GM19238 (cell line): Measurements from ENCODE around the gene GLI1.
"Not testable (repeated sequence)": the region's sequence is repeated elsewhere in the genome, so short reads cannot be mapped to it uniquely, and the experiment has no call there.

Source experiments
- DNase-seq: peaks from one replicate; pipeline ENCODE4 v3.0.0; 2011; ENCODE audit warnings: low spot score; ENCODE audit not compliant: insufficient read length

GLI1 gene

DNA sequence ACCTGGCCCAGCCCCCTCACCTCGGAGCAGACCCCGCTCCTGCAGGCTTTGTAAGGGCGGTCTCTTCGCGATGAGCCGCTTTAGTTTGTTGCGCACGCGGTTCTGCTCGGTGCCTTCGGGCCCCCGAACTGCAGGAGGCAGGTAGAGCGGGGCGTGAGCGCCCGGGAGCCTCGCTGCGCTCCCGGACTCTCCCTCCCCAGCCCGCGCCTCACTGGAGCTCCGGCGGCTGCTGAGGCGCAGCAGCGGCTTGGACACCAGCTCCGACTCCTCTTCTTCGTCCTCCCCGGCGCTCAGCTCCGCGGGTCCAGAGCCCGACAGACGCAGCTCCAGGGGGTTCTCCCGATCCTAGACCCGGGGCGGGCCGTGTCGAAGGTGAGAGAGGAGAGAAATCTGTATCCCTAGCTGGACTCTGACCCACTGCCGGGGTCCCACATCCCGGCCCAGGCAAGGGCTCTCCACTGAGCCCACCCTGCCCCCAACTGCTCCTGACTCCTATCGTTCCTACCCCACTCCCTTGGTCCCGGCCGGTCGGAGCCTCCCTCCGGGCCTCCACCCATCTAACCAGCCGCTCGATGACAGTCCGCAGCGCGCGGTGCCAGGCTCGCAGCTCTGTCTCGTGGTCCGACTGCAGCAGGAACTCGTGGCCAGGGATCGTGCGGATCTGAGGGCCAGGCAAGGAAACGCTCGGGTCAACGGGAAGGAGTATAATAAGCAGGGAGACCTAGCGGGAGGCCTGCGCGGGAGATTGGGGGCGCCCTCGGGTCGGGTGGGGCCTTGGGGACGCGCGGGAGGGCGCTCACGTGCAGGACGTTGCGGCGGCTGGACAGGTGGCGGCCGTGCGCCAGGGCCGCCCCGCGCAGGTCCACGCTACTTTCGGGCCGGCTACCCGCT lies 15.9 kb downstream of the GLI1 start:
- DNase-seq: no peak

DNA sequence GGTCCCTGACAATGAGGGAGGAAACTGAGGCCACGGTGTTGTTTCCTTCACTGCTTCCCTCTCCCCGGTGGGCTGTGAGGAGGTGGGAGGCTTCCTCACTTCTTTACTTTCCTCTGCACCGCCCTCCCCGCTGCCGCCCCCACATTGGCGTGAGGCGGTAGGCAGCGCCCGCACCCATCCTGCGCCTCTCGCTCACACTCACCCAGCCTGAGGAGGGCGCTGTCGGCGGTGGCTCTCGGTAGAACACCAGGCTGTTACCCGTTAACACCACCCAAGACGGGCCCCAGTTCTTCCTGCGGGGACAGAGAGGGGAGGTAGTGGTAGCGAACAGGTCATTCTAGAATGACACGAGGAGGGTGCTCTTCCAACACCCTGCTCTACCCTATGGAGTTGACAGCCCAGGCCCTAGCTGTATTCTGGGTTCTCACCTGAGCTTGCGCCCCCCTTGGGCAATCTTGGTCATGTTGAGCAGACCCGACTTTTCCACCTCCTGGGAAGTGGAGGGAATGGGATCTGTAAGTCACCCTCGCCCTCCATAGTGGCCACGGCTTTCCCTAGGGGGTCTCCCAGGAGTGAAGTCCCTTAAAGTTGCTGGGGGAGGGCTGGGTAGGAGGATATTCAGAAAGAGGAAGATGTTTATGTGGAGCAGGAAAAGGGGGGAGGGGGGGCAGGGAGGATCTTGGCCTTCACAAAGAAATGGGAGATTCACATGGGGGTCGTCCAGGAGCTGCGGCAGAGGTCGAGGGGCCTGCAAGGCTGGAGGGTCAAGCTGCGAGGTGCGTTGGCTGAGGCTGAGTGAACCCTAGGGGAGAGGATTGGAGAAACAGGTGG lies 16.8 kb downstream of the GLI1 start:
- DNase-seq: peak; percentile 71

DNA sequence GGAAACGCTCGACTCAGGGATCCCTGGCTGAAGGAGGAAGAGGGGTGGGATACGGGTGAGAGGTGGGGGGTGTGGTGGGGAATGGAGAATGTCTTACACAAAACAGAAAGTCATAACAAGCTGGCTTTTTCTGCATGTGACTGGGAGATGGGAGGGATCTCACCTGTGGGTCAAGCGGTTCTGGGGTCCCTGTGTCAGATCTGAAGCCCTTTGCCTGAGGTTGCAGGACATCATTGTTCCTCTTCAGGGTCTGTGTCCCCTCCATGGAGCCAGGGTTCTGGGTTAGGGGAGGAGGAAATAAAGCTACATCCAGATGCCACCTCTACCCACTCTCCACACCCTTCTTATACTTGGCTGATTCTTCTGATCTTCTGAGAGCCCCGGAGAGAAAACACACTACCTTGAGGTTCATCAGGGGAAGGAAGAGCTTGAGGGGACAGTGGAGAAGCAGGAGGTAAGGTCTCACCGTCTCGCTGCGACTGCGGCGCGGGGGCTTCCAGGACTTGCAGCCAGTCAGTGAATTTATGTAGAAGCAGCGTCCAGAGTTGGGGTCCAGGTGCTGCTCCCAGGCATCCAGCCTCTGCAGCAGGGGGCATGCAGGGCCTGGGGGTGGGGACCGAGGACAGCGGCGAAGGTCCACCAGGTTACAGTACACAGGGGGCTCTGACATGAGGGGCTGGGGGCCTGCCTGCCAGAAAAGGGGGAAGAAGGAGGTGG lies 17.6 kb downstream of the GLI1 start:
- DNase-seq: no peak

DNA sequence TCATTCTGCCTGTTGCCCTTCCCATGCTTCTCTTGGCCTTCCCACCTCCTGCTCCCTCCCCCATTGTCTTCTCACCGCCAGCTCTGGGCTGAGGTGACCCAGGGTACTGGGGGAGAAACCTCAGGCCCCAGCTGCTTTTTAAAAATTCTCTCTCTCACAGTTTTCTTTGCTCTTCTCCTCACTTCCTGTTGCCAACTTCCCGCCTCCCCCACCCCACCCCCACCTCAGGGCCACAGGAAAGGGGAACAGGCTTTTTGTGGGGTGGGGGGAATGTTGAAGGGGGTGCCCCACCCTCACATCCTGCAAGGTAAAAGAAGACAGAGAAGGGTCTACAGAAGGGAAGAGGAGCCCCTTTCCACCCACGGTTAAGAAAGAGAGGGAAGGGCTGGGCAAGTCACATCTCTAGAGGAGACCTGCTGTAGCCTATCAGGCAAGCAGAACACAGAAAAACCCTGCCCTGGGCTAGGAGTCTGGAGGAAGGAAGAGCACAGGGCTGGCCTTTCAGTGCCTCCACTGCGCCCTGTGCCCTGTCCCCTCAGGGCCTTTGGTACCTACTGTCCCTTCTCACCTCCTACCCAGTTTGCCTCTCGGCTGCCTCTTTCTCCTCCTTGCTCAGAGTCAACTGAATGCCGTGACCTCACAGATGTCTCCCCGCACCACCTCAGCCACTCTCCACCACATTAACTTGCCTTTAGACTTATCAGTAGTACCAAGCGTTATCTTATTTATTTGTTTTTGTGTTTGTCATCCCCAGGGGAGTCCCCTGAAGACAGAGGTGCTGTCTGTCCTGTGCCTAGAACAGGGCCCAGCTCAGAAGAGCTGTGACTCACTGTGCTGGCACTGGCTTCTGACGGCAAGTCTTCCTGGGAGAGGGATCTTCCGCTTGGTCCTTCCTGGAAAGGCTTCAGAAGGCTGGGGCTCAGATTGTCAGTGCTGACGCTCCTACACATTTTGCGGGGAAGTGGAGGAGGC lies 18.4 kb downstream of the GLI1 start:
- peak; percentile 60 for DNase-seq

DNA sequence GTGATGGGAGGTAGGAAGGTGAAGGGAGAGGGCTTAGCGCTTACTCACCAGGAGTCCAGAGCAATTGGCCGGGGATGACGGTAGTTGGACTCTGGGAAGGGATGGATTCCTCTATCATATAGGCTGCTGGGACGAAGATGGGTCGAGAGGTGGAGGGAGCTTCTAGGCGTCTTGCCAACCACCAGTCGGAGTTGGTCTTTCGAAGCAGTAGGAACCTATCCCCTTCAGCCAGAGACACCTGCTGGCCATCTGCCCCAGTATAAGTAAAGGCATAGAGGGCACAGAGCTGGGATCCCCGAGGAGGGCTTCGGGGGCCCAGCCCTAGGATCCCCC lies 19.4 kb downstream of the GLI1 start:
- DNase-seq: no peak

DNA sequence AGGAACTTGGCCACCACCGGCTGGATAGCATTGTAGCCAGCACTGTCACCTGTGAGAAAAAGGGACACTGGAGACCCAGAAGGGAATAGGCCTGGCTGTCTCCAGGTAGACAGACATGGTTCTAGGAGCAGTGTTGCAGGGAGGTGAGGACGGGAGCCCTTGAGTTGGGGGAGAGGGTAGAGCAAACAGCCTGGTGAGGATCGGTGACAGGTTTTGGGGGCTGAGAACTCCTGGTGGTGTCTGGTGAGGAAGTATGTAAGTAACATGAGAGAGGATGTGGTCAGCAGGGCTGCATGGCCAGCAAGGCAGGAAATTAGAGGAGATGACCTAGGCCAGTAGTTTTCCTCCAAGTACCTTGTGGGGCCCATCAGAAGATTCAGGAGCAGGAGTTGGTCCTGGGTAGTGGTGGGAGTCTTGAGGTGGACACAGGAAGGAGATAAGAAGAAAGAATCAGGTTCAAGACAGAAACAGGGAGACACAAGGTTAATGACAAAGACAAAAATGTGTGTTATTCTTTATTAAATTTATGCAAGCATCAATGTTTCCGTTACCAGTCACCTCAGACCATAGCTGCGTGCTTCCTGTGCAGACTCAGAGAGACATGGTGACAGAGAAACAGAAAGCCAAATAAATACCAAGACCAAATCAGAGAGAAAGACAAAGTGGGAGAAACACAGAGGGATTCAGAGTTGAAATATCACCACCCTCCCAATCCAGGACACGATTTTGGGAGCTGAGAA lies 20.0 kb downstream of the GLI1 start, which contains the start of gene ARHGAP9:
Gene ARHGAP9 (minus strand): TSS at position 491 of the 740 bp plus-strand sequence. CDS start 460 bp downstream, at position 31.
- DNase-seq: peak; percentile 65

DNA sequence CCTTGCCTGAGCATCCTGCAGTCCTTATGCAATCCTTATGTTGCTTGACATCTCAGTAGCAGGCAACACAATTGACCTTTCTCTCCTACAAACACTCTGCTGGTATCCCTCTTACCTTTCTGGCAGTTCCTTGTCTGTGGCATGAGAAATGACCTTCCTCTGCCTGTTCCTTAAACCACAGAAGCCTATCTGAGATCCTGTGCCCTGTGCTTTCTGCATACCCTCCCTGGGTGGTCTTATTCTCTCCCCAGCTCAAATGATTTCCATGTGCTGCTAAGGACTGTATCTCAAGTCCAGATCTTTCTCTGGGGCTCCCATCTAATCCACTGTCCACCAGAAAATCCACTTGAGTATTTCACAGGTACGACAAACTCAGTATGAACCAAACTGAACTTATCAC lies 22.1 kb downstream of the GLI1 start:
- DNase-seq: no peak

DNA sequence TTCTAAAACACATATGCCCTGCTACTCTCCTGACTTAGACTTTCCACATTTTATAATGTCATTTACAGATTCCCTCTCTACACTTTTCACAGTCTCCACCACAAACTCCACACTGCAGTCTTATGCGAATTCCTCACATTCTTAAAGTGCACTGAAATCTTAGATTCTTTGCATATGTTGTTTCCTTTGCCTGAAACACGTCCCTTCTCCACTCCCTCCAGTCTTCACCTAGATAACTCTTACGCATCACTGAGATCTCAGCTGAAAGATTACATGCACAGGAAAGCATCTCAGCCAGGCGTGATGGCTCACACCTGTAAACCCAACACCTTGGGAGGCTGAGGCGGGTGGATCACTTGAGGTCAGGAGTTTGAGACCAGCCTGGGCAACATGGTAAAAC lies 23.9 kb downstream of the GLI1 start:
- no peak for DNase-seq

DNA sequence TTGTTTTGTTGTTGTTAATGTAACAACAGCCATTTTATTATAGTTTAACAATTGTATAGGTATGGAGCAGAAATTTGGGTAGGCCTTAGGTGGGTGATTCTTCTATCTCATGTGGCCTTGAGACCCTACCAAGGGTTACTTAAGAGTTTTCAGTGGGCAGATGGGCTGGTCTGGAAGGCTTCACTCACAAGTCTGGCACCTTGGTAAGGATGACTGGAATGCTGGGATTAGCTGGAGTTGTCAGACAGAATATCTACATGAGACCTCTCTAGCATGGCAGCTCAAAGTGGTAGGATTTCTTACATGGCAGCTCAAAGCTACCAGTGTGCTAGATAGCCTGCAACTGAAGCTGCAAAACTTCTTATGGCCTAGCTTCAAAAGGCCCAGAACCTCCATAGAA lies 26.1 kb downstream of the GLI1 start:
- DNase-seq: no peak

DNA sequence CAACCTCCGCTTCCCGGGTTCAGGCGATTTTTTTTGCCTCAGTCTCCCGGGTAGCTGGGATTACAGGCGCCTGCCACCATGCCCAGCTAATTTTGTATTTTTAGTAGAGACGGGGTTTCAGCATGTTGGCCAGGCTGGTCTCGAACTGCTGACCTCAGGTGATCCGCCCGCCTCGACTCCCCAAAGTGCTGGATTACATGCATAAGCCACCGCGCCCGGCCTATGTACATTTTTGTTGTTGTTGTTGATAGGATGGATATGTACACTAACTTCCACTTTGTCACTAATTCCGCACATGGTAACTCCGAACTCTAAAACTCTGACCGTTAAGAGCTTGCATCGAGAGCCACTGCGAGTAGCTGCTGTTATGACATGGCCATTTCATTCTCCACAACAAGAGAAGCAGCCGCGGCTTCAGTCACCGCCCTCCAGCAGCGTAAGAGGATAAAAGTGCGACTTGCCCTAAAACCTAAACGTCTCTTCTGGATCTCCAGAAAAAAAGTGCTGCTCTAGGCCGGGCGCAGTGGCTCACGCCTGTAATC lies 27.5 kb downstream of the GLI1 start:
- no peak for DNase-seq

DNA sequence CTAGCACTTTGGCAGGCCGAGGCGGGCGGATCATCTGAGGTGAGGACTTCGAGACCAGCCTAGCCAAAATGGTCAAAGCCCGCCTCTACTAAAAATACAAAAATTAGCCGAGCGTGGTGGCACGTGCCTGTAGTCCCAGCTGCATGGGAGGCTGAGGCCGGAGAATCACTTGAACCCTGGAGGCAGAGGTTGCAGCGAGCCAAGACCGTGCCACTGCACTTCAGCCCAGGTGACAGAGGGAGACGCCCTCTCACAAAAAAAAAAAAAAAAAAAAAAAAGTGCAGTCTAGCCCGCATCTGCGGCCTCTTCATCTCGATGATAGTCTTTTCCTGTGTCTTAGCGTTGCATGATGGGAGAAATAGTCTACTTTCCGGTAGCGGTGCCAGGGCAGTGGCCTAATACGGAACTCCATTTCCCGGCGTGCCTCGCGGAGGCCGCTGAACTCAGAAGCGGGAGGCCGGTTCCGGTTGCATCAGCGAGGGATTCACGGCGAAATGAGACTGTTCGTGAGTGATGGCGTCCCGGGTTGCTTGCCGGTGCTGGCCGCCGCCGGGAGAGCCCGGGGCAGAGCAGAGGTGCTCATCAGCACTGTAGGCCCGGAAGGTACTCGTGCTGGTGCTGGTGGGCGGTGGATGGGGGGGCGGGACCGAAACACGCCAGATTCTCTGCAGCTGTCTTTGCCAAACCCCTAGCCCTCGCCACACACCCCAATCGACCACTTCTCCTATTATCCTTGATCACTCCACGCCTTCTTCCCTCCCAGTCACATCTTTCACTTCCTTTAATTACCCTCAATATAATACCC lies 28.2 kb downstream of the GLI1 start, which contains the start of gene MARS1:
Gene MARS1 (plus strand): TSS at position 472 of the 805 bp plus-strand sequence. CDS start 23 bp downstream, at position 495.
- peak; percentile 86 for DNase-seq

DNA sequence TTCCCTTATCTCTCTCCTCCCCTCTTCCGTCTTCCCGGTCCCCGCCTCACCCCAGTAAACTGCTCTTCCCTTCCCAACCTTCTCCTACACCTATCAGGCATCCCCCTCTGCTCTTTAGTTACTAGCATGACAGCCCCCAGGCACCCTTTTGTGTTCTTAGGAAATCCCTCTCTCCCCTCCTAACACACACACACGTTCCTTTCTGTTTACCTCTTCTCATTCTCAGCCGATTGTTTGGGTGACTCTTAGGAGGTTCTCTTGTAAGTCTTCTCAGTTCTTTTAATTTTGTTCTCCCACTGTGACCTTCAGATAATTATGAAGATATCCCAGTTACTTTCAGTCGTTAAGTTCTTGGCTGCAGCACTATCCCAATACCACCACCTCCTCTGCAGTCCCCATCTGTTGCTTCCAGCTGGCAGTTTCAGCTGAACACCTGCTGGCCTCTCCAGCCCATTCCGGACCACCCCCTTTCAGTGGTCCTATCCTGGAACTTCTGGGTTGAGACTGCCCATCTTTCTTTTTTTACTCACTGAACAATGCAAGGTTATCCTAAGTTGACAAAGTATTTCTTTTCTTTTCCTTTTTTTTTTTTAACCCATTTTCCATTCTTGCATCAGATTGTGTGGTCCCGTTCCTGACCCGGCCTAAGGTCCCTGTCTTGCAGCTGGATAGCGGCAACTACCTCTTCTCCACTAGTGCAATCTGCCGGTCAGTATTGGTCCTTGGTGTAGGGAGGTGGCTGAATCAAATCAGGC lies 29.0 kb downstream of the GLI1 start:
- no peak for DNase-seq

DNA sequence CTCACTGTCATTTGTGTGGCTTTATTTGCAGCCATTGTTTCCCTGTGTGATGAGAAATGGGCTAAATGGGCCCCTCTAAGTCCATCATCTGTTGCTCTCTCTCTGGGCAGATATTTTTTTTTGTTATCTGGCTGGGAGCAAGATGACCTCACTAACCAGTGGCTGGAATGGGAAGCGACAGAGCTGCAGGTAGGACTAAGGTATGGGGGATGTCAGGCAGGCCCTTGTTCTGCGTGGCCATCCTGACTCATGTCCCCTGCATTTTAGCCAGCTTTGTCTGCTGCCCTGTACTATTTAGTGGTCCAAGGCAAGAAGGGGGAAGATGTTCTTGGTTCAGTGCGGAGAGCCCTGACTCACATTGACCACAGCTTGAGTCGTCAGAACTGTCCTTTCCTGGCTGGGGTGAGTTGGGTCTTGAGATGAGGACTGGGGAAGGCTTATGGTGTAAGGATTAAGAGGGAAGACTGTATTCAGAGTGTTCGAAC lies 29.6 kb downstream of the GLI1 start:
- DNase-seq: no peak

DNA sequence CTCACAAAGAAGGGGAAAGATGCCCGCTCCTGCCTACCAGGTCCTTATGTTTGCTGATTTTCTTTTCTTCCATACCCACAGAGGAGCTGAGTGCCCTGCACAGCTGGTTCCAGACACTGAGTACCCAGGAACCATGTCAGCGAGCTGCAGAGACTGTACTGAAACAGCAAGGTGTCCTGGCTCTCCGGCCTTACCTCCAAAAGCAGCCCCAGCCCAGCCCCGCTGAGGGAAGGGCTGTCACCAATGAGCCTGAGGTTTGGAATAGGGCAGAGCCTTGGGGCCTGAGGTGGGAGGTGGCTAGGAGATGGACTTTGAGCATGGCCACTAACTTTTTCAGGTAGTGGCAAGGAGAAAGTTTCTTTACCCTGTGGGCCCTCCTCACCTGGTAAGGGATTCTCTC lies 30.5 kb downstream of the GLI1 start:
- DNase-seq: no peak

DNA sequence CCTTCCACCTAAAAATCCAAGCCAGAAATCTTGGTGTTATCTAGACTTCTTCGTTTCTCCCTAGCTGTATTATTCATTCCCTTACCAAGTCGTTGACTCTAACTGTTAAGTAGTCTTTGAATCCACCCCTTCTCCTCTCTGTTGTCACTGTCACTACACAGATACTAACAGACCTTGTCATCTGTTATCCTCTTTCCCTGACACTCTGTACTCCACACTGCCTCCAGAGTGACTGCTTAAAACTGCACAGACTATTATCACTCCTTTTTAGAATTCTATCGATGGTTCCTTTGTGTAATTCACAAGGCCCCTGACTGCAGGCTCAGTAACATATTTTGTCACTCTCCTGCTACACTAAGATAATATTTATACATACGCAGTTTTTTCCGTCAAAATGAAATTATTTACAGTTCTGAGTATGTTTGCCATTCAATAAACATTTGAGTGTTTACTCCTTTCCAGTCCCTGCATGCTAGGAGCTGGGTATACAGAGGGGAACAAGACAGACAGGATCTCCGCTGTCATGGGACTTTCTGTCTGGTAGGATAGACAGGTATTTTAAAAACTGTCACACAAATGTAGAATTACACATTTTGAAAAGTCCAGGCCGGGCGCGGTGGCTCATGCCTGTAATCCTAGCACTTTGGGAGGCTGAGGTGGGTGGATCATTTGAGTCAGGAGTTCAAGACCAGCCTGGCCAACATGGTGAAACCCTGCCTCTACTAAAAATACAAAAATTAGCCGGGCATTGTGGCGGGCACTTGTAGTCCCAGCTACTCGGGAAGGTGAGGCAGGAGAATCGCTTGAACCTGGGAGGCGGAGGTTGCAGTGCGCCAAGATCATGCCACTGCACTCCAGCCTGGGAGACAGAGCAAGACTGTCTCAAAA lies 32.1 kb downstream of the GLI1 start:
- DNase-seq: no peak

DNA sequence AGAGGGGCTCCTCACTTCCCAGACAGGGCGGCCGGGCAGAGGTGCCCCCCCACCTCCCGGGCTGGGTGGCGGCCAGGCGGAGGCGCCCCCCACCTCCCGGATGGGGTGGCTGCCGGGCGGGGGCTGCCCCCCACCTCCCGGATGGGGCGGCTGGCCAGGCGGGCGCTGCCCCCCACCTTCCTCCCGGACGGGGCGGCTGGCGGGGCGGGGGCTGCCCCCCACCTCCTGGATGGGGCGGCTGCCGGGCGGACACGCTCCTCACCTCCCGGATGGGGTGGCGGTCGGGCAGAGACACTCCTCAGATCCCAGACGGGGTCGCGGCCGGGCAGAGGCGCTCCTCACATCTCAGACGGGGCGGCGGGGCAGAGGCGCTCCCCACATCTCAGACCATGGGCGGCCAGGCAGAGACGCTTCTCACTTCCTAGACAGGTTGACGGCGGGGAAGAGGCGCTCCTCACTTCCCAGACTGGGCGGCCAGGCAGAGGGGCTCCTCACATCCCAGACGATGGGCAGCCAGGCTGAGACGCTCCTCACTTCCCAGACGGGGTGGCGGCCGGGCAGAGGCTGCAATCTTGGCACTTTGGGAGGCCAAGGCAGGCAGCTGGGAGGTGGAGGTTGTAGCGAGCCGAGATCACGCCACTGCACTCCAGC lies 35.6 kb downstream of the GLI1 start:
- DNase-seq: not testable (repeated sequence)
